GM23338 (cell line): Measurements from ENCODE around the gene SZRD1.

Source experiments
- CTCF ChIP-seq, 2 experiments: fragments of 200-600 bp in 1 of 2; sonication (generic) in 1 of 2; conservative IDR thresholded peaks; 2 replicates each; pipeline versions ENCODE4 v1.5.1 to v1.6.1; 2016 to 2017; ENCODE audit warnings: antibody characterized with exemption in 2 of 2, low read depth in 2 of 2, mild to moderate bottlenecking in 2 of 2, moderate library complexity in 1 of 2
- JUNB ChIP-seq: IDR thresholded peaks from one replicate; pipeline ENCODE4 v1.6.1; 2016; ENCODE audit warnings: antibody characterized with exemption; ENCODE audit not compliant: unreplicated experiment
- POLR2AphosphoS5 ChIP-seq: IDR thresholded peaks from 2 replicates; pipeline ENCODE4 v1.6.1; 2016; ENCODE audit warnings: antibody characterized with exemption, low read depth

GRCh38 chr1:16442265-16442664, 75.2 kb downstream of the SZRD1 start:
- TF ChIP-seq POLR2AphosphoS5: no peak
- no peak for TF ChIP-seq CTCF (conservative IDR thresholded peaks at IDR 0.05; ENCODE audit: low read depth in 2 of 2)
- TF ChIP-seq JUNB: no peak
